Activated CD8-positive, alpha-beta memory T cell treated with anti-CD3 and anti-CD28 coated beads, Interleukin-2, amount 50 U/mL, for 4 hours (primary cell): ENCODE measurements around the gene HS3ST5.

ENCODE experiments used
- DNase-seq: peaks from one replicate; pipeline ENCODE4 v3.0.0-alpha.2; 2020

The HS3ST5 gene

DNA sequence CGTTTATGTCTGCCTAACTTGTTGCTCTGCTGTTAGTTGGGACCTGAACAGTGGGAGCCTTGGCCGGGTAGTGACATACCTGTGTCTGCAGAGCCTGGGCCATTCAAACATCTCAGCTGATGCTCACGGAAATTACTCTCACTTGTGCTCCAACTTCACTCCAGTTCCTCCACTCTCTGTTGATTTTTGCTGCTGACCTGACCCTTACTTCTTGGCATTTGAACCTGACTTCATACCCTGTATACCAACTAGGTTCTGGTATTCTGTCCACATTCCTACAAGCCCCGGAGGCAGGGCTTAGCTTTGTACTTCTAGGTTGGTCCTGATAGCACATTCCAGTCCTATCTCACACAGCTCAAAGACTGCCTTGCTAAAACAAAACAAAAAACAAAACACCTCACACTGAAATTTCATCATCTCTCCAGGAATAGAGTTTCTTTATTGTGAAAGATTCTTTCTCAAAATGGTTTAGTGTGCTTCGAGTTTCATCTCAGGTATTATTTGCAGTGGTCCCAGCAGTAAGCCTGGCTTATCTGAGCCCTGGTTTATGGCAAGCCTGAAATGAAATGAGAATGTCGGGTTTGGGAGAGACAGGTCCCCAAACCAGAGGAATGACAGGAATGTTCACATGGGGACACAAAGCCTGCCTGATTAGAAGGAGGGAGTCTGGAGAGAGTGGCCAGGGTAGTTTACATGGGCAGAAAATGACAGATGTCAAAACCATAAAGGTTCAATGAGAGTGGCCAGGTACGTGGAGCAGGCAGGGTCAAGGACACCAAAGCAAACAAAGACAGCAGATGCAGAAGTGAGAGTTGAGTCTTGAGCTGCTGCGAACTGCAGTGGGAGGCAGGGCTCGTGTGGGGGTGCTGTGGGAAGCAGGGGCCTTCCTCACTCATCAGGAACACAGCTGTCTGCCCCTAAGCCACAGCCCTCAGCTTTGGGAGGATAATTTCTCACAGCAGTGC, 197.7 kb downstream of the HS3ST5 start:
- DNase-seq, result no peak

DNA sequence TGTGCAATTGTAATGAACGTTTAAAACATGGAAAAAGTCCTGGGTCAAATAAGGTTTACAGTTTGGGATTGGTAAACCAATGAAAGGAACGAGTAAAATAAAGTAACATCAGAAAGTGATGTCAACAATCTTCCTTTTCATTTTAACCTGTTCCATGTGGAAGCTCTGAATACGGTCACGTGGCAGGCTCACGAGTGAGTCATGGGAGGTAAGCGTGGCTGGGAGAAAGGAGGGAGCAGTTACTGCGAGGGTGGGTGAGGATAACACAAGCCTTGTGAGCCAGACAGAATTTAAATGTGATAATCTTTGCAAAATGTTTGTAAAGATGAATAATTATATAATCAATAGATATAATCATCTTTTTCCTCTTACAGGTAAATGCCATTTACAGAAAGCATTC, 200.6 kb downstream of the HS3ST5 start:
- no peak for DNase-seq

DNA sequence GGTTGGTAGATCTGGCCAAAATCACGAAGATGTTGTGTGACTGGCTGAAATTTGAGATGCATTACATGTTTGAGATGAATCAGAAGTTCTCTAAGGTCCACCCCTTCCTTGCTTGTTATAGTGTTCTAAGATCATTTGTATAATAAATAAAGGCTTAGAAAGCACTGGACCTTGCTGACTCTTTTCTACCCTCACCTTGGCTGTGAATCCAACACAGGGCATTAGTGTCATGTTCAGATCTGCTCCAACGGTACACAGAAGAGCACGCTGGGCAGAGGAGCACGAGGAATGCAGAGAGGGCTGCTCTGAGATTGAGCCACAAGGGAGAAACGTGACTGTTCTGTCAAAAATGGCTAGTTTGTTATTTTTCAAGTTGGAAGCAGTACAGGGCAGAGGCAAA, 202.4 kb downstream of the HS3ST5 start:
- DNase-seq, result no peak

DNA sequence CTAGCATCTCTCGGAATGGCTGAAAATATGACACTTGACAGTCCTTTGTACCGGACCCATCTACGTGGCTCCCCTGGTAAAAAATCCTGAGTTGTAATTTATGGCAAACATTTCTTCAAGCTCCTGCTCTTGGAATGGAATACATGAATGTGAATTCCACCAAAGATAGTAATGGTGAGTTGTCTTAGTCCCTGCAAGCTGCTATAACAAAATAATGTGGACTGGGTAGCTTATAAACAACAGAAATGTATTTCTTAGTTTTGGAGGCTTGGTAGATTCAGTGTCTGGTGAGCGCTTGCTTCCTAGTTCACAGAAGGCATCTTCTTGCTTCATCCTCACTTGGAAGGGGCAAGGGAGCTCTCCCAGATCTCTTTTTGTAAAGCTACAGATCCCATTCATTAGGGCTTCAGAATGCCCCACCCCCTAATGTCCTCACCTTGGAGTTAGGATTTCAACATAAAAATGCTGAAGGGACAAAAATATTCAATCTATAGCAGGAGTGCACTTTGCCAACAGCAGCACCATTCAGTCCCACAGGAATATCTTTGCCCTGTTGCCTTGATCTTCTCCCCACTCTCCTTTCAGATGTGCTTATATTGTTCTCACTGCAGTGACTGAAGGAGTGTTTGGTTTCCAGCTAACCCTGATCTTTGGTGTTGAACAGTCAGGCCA, 204.1 kb downstream of the HS3ST5 start:
- DNase-seq, result no peak

DNA sequence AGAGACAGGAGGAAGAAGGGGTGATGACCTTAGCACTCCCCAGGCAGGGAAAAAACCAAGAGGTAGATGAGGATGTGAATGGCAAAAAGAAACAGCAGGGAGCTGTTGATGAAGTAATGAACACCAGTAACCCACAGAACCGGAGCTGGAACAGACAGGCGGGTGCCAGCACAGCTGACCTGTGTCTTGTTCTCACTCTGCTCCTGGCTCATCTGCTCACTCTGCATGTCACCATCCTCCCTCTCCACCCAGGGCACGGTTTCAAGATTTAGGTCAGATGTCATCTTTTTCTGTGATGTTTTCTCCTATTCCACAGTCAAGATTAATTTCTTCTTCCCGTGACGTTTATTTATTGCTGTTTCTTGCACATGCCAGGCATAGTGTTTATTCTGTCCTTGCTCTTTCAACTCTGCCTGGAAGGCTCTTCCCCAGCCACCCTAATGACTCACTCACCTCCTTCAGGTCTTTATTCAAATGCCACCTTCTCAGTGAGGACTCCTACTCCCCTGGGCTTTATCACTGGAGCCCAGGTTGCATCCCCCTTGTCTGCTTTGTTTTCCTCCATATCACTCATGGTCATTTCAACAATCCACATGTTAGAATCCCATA, 207.4 kb downstream of the HS3ST5 start:
- no peak for DNase-seq

DNA sequence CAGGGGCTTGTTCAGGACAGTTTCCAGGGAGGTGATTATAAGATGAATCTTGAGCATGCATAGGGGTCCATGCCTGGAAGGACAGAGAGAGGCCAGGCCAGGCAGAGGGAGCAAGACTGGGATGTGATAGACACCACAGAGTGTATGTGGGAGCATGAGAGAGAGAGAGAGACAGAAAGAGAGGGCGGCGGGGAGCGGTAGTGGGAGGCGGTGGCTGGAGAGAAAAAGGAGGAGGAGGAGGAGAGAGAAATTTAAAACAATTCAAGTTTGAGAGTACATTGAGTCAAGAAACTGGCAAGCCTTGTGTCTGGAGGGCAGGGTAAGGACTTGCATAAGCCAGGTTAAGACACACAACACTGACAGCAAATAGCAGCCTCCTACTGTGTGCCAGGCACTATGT, 209.0 kb downstream of the HS3ST5 start:
- no peak for DNase-seq

DNA sequence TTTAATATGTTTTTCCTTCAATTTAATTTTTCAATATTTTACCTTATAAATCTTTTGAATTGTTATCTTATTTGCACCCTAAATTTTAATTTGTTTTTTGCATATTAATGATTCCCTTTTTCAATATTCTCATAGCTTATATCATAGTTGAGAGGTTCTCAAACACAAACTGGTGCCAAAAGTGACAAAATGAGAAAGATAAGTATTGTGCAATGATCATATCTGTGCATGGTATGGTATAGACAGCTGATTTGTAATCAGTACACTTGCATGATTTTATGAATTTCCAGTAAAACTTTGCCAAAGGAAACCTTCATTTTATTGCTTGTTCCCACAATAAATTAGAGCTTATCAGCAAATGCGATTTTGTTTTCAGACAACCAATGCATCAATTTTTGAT, 210.9 kb downstream of the HS3ST5 start:
- DNase-seq, result no peak

DNA sequence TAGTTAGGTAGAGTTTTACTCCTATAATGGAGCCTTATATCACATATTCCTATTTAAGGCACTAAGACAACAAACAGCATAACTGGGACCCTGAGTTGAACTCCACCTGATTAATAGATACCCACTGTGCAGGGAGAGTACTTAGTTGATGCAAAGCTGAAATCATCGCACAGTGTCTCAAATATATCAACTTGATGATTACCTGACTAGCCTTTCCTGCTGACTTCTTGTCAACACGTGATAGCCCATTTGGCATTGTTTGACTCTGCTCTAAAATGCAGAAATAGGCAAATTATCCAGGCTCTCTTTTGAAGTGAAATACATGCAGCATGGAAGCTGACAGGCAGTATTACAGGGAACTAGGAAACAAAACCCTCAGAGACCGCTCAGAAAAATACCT, 217.2 kb downstream of the HS3ST5 start:
- DNase-seq, result no peak

DNA sequence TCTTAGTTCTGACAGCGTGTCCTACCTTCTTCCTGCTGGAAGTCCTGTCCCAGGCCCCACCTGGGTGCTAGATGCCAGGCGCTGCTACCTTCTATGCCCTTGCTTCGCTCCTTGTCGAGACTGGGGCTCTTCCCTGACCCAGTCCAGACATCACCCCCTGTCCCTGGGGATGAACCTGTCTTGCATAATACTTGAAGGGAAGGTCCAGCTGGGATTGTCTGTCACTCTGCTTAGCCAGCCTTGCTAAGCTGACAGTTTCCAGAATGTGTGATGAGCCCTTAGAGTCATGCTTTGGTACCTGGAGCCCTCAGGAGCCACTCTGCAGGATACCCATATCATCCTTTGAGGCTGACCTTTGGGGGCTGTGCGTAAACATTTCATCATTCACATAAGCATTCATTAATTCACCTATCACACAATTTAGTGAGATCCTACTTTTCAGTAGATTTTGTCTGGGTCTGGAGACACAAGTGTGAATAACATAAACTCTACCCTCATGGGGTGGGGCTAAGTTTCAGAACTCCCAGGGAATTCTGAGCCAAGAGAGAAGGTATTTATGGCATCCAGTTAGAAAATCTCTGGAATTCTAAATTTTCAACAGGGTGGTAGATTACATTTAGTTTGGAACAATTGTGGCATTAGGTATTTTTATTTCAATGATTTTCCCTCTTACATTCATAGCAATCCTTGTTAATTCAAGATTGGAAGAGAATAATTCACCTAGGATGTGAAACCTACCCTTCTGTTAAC, 220.7 kb downstream of the HS3ST5 start:
- no peak for DNase-seq

DNA sequence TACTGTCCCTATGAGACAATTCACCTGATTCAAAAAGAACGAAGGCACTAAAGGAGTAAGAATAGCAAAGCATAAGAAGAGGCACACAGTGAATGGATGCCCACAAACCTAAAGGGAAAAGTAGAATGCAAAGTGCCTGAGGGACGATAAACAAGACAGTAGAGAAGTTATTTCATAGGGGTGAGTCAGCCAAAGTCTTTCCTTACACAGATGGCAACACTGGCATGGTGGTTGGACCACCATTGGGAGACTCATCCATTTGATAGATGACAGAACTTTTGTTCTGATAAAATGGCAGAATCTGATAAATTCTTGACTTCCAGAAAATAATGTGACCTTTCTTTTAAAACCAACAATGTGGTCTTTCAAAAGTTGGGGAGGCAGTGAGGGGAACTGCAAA, 223.8 kb downstream of the HS3ST5 start:
- DNase-seq, result no peak

DNA sequence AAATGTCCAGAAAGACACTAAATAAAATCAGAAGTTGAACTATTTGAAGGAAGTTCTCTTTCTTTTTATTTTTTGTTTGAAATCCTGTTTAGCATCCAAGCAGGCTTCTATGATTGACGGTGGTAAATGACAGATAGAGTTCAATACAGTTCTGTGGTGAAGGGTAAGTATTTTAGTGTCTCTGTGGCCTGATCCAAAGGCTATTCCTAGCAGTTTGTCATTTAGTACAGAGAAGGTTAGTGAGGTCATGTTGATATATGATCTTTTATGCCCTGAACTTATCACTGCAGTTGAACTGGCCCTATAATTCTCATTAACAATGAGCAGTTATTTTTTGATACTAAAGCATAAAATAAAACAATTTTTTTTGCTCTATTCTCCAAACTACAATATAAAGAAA, 227.2 kb downstream of the HS3ST5 start:
- DNase-seq, result no peak

DNA sequence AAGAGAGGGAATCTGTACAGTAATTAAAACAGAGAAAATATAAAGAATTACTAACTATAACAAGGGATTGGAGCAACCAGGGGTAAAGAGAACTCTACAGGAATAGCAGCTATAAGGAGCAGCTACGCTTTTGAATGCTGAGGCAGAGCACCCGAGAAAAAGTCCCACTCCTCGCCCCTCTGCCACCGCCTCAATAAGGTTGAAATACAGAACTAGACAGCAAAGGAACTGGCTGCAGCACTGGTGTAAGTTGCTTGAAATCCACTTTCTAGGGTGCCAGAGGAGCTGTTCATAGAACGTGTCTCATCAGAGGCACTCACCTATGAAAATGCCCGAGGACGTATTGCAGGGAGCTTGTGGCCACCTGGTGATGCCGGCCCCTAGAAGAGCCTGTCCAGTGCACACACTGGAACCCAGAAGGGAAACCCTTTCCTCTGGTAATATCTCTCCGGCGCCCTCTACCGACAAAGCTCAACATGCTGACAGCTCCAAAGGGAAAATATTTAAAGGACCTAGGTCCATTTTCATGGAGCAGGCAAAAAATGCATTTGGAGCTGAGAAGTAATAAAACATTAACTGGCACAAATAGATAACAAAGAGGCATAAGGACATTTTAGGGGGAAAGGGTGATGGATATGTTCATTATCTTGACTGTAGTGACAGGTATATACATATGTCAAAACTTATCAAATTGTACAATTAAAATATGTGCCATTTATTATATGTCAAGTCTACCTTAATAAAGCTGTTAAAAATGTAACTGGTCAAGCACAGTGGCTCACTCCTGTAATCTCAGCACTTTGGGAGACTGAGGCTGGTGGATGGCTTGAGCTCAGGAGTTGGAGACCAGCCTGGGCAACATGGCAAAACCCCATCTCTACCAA, 234.5 kb downstream of the HS3ST5 start:
- no peak for DNase-seq

DNA sequence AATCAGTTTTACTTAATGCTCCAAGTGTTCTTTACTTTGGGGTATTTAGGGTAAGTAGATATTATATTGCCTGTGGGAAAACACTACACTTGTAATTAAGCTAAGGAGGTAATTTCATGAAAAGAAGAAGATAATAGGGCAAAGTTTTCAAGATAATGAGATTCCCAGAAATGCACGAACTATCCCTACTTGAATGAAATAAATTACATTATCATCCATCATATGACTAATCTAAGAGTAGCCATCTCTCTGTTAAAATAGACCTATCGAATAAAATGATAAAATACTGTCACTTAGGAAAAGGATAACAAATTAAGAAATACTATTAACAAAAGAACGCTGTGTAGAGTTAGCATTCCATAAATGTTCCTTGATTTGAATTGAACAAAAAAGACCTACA, 236.8 kb downstream of the HS3ST5 start:
- no peak for DNase-seq

DNA sequence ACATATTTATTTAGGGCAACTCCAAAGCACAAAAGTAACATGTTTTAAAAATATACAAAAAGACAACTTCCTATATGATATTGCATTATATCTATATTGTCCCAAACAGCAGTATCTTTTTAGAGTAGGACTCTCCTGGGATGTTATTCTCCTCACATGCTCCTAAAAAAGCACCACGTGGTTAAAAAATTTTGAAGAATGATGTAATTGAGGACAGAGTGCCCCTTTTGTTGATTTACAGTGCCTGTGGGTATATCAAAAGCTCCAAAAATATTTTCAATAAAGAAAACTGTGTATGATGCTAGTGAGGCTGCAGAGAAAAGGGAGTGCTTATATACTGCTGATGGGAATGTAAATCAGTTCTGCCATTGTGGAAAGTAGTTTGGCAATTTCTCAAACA, 241.6 kb downstream of the HS3ST5 start:
- no peak for DNase-seq

DNA sequence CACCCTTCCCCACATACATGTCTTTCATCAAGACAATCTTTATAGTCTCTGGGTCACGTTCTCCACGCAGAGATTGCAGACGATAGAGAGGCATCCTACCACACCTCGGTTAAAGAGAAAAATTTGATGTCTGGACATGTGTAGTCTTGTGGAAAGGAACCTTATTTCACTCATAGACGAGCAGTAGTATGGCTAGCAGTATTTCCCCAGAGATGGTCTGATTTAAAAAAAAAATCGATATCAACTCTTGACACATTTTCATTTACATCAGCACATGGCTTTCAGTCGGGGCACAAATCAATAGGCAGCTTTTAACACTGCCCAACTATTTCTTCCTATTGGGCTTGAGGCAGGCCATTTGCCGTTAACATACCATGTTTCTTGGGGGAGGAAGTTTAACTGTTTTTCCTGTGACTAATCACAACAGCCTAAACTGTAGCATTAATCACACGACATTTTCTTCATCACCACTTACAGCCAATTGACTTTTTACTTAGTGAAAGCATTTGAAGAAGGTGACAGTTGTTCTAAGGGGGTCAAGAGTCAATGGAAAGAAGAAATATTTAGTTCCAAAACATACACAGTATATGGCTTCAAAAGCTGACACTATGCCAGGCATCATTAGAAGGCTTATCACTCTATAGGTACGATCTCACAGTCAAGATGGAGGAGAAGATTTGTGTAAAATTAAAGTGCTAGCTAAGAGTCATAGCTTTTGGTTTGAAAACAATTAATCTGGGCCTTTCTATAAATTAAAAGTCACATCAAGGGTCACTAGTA, 242.4 kb downstream of the HS3ST5 start:
- no peak for DNase-seq

DNA sequence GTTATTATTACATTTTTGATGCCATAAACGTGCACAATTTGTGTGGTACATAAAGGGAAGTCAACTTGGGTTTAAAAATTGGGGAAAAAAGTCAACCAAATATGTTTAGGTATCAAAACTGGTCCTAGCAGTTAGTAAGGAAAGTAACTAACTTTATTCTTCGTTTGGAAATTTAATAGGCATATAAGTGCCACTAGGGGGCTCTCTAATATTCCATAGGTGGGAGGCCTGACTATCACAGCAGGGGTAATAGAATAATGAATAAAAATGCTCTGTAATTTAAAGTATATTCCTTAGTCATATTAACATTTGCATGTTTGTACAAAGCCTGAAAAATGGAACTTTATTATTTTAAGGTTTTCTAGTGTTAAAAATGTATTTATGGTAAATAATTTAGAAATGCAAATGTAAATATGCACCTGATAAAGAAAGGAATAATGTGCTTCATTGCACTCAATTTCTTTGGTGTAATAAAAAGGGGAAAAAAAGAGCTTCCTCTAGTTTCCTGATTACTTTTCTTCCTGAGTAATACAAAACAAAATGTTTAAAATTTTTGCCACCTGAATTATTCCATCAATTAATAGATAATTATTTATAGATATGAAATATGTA, 246.2 kb downstream of the HS3ST5 start:
- no peak for DNase-seq

DNA sequence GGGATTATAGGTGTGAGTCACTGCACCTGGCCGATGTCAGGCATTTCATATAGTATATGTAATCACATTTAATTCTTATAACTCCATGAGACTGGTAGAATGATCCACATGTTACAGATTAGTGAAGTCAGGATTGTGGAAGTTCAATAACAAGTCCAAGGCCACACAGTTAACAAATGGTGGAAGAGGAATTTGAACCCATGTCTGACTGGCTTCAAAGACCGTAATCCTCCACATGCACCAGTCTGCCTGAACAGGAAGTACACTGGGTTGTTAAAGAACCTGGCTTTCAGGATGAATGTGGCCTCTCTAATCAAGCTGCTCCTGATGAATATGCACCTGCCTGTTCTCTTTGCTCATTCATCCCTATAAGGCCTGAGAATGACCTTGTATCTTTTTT, 249.9 kb downstream of the HS3ST5 start:
- no peak for DNase-seq

DNA sequence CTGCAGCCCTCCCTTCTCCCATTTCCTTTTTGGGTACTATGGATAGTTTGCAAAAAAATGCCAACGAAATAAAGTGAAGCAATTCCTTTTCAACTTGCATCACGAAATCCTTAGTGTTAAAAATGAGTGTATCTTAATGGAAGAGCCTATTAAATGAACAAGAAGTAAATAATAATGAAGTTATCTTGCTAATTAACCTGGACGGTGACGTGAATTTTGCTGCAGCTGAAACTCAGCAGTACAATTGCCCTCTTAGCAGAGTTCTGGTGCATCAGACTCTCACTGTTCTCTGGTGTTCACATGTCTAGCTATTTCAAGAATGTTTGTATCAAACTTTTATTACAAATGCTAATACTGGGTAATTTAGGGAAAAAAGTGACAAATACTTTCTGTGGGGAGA, 252.2 kb downstream of the HS3ST5 start:
- no peak for DNase-seq

DNA sequence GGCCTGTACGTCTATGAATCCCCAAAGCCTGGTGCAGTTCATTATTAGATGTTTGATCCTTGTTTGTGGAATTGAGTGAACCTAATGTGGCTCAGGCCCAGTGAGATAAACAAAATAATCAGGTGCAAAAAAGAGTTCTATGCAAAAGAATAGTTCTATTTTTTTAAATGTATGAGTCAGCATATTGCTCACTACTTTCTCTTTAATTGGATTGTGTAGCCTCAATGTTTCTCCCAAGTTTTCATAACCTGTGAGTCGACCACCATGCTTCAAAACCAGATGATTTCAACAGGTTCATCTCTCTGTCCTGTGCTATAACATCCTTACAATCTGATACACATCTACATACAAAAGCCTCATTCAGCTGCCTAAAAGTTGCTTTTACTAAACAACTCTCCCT, 255.3 kb downstream of the HS3ST5 start:
- DNase-seq, result no peak

DNA sequence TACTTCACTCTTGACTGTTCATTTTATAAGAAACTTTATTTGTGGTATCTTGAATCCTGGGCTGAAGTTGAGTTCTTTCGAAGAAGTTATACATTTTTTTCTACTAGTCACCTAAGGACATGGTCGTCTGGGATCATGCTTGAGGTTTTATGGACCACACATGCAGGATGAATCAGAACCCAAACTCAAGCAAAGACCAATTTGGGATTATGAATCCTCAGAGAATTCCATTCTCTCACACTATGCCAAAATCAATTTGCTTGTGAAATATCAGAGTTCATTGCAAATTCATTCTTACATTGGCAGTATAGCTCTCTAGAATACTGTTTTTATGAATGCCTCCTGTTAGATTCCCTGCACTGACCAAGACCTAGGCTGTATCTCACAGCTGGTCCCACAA, 257.6 kb downstream of the HS3ST5 start:
- no peak for DNase-seq

DNA sequence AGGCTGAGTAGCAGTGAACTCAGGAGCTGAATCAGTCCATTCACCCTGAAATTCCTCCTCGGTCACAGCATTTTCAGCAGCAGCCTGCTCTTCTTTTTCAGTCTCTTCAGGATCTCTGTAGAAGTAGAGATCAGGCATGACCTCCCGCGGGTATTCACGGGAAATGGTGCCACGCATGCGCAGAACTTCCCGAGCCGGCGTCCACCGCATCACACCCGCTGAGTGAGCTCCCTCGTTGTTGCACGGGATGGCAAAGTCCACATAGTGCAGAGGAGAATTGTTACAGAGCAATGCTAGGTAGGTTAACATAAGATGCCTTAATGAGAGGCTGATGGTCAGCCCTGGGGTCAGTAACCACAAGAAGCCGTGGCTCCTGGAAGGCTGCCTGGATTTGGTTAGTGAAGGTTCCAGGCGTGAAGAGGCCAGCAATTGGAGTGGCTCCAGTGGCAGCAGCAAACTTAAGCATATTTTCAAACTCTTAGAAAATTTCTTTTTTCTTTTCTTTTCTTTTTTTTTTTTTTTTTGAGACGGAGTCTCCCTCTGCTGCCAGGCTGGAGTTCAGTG, 258.4 kb downstream of the HS3ST5 start:
- DNase-seq, result no peak
